ENCODE measurements around the gene ANAPC15. TPM values are rescaled to one million over a fixed set of nuclear protein-coding genes. Genes with fewer than 3 reads are reported as not detected.
A peak's percentile ranks its signal among the peaks of the same experiment; 100 is the strongest.

ANAPC15 gene
- total RNA-seq, 1 experiment from 2014 or later, result 98.6 TPM

GRCh38 chr11:72083414-72083813 is 29.1 kb downstream of the ANAPC15 start:
- Histone ChIP-seq H3K4me1 (peaks cover 18% of the 10 kb centered on the region), H3K9me3 (no peaks in the 10 kb centered on the region), H3K27me3 (replicated peaks; ENCODE audit: control insufficient read depth, insufficient read depth, low read length) (no peaks in the 10 kb centered on the region), H3K4me3 (ENCODE audit: low read depth, low read length) (no peak overlapping the region), H3K36me3 (ENCODE audit: control insufficient read depth, insufficient read depth, low read length) (no peaks in the 10 kb centered on the region)
- POLR2A ChIA-PET, result no interaction called here
- H3K27ac Mint-ChIP-seq (ENCODE audit: unreplicated experiment), result no peak overlapping the region
- H3K36me3 Mint-ChIP-seq (ENCODE audit: insufficient read depth, unreplicated experiment), result peaks cover 11% of the 10 kb centered on the region
- no TSS peak for BruUV-seq (replicated peaks)
- H3K4me3 Mint-ChIP-seq (ENCODE audit: unreplicated experiment), result no peak overlapping the region
- no peaks in the 10 kb centered on the region for H3K9me3 Mint-ChIP-seq (ENCODE audit: unreplicated experiment)
- no peak for TF ChIP-seq CTCF (IDR thresholded peaks at IDR 0.05; ENCODE audit: insufficient read depth in 1 of 2, low read depth in 1 of 2, low read length in 1 of 2, severe bottlenecking in 1 of 2, unreplicated experiment in 1 of 2)
- intact Hi-C loops (cut with micrococcal nuclease; ENCODE audit: unreplicated experiment), result loop anchor here (5.0 kb wide), 1 partner anchor 349 kb away; the partner anchor contains the start of gene CLPB
- H3K27me3 Mint-ChIP-seq (ENCODE audit: insufficient read depth, unreplicated experiment), result no peaks in the 10 kb centered on the region
- CTCF ChIA-PET, result interaction anchor here (4.7 kb wide), 1 partner anchor 58 kb away, joined by 43 read pairs; no protein-coding TSS in a partner anchor
- H3K4me1 Mint-ChIP-seq (ENCODE audit: low read depth, unreplicated experiment), result peaks cover 27% of the 10 kb centered on the region
- DNase-seq, result no peak

- Histone ChIP-seq H3K36me3 (ENCODE audit: control insufficient read depth, insufficient read depth, low read length) (no peaks in the 10 kb centered on the region), H3K27me3 (replicated peaks; ENCODE audit: control insufficient read depth, insufficient read depth, low read length) (no peaks in the 10 kb centered on the region), H3K4me1 (peaks cover 19% of the 10 kb centered on the region), H3K4me3 (ENCODE audit: low read depth, low read length) (no peak overlapping the region), H3K9me3 (no peaks in the 10 kb centered on the region)
- peak overlapping the region; percentile 99 for H3K27ac Mint-ChIP-seq (ENCODE audit: unreplicated experiment)
- H3K27me3 Mint-ChIP-seq (ENCODE audit: insufficient read depth, unreplicated experiment), result no peaks in the 10 kb centered on the region
- peaks cover 28% of the 10 kb centered on the region for H3K4me1 Mint-ChIP-seq (ENCODE audit: low read depth, unreplicated experiment)
- no TSS peak for BruUV-seq (replicated peaks)
- no peak for TF ChIP-seq CTCF (IDR thresholded peaks at IDR 0.05; ENCODE audit: insufficient read depth in 1 of 2, low read depth in 1 of 2, low read length in 1 of 2, severe bottlenecking in 1 of 2, unreplicated experiment in 1 of 2)
- peaks cover 11% of the 10 kb centered on the region for H3K36me3 Mint-ChIP-seq (ENCODE audit: insufficient read depth, unreplicated experiment)
- H3K9me3 Mint-ChIP-seq (ENCODE audit: unreplicated experiment), result no peaks in the 10 kb centered on the region
- POLR2A ChIA-PET, result interaction anchor here (0.5 to 2.0 kb wide), 4 partner anchors 25 to 275 kb away, joined by 3 to 15 read pairs (median 9); partner anchors contain the start of gene ANAPC15
- intact Hi-C loops (cut with micrococcal nuclease; ENCODE audit: unreplicated experiment), result loop anchor here (2.0 to 5.0 kb wide), 2 partner anchors 57 to 350 kb away; partner anchors contain the start of gene CLPB
- peak overlapping the region; percentile 86 for H3K4me3 Mint-ChIP-seq (ENCODE audit: unreplicated experiment)
- peak in 1 of 2 experiments; percentile 51 for DNase-seq
- CTCF ChIA-PET, result interaction anchor here (1.2 to 1.7 kb wide), 2 partner anchors 10 to 57 kb away, joined by 10 to 16 read pairs; no protein-coding TSS in a partner anchor
These were observed 30.6 kb downstream of the ANAPC15 start for GRCh38 chr11:72081821-72082453.

- Histone ChIP-seq H3K4me1 (peaks cover 19% of the 10 kb centered on the region), H3K4me3 (ENCODE audit: low read depth, low read length) (peak overlapping the region; percentile 67), H3K36me3 (ENCODE audit: control insufficient read depth, insufficient read depth, low read length) (no peaks in the 10 kb centered on the region), H3K27me3 (replicated peaks; ENCODE audit: control insufficient read depth, insufficient read depth, low read length) (no peaks in the 10 kb centered on the region), H3K9me3 (no peaks in the 10 kb centered on the region)
- BruUV-seq (replicated peaks), result TSS peak; percentile 59
- no peak for TF ChIP-seq CTCF (IDR thresholded peaks at IDR 0.05; ENCODE audit: insufficient read depth in 1 of 2, low read depth in 1 of 2, low read length in 1 of 2, severe bottlenecking in 1 of 2, unreplicated experiment in 1 of 2)
- Mint-ChIP-seq H3K27ac (ENCODE audit: unreplicated experiment) (peak overlapping the region; percentile 99), H3K9me3 (ENCODE audit: unreplicated experiment) (no peaks in the 10 kb centered on the region), H3K4me3 (ENCODE audit: unreplicated experiment) (peak overlapping the region; percentile 86), H3K27me3 (ENCODE audit: insufficient read depth, unreplicated experiment) (no peaks in the 10 kb centered on the region), H3K36me3 (ENCODE audit: insufficient read depth, unreplicated experiment) (peaks cover 11% of the 10 kb centered on the region), H3K4me1 (ENCODE audit: low read depth, unreplicated experiment) (peaks cover 28% of the 10 kb centered on the region)
- DNase-seq, result no peak
- intact Hi-C loops (cut with micrococcal nuclease; ENCODE audit: unreplicated experiment), result loop anchor here (2.0 to 5.0 kb wide), 2 partner anchors 56 to 351 kb away; partner anchors contain the start of gene CLPB
- CTCF ChIA-PET, result interaction anchor here (1.2 to 1.7 kb wide), 2 partner anchors 10 to 56 kb away, joined by 10 to 16 read pairs; no protein-coding TSS in a partner anchor
- POLR2A ChIA-PET, result interaction anchor here (0.5 to 2.0 kb wide), 4 partner anchors 26 to 276 kb away, joined by 3 to 15 read pairs (median 9); partner anchors contain the start of gene ANAPC15
These were observed 31.3 kb downstream of the ANAPC15 start for GRCh38 chr11:72081184-72081644.

Measured in Caco-2 (cell line).